Neuron (in vitro differentiated cells): ENCODE measurements around the gene HS1BP3.

Experiments used
- H2AFZ ChIP-seq: one replicate; pipeline ENCODE4 v1.6.1; 2013; ENCODE audit warnings: low read depth, mild to moderate bottlenecking, inconsistent platforms, low read length, moderate library complexity
- H3K27me3 ChIP-seq: one replicate; pipeline ENCODE4 v1.6.1; 2013; ENCODE audit warnings: low read length; ENCODE audit not compliant: insufficient read depth
- H3K36me3 ChIP-seq: one replicate; pipeline ENCODE4 v1.6.1; 2013; ENCODE audit warnings: low read length; ENCODE audit not compliant: insufficient read depth
- H3K4me1 ChIP-seq: one replicate; pipeline ENCODE4 v1.6.1; 2013; ENCODE audit warnings: low read length; ENCODE audit not compliant: insufficient read depth
- H3K4me3 ChIP-seq: 2 replicates; pipeline ENCODE4 v1.5.1; 2013; ENCODE audit warnings: mild to moderate bottlenecking, low read length, moderate library complexity
- H3K9me3 ChIP-seq: one replicate; pipeline ENCODE4 v1.6.1; 2013; ENCODE audit warnings: low read length

HS1BP3 gene

DNA sequence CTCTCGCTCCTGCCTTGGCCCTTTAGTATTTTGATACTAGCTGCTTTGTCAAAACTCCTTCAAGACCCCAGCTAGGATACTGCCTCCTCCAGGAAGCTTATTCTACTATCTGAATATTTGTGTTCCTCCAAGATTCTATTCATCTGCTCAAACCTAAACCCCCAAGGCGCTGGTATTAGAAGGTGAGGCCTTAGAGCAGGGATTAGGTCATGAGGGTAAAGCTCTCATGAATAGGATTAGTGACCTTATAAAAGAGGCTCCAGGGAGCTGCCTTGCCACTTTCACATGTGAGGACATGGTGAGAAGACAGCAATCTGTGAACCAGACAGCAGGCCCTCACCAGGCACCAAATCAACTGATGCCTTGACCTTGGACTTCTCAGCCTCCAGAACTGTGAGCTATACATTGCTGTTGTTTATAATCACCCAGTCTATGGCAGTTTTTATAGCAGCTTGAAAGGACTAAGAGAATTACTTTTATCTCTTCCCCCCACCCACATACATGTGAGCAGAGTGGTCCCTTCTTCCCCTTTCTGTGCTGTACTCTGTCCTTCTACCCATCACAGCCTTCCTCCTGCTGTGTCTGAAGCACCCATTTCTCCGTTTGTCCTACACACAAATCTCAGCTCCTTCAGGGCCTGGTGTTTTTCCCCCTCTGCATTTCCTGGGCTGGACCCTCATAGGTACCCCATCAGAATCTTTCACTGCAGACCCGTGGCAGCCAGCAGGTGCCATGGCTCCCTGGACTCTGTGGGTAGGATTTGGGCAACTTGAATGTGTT is 54.5 kb downstream of the HS1BP3 start:
- no peaks in the 10 kb centered on the region for H3K9me3 ChIP-seq
- H3K36me3 ChIP-seq, result no peaks in the 10 kb centered on the region
- H3K27me3 ChIP-seq, result peaks cover 7% of the 10 kb centered on the region
- no peak overlapping the region for H2AFZ ChIP-seq
- peaks cover 65% of the 10 kb centered on the region for H3K4me1 ChIP-seq
- H3K4me3 ChIP-seq, result no peak overlapping the region

DNA sequence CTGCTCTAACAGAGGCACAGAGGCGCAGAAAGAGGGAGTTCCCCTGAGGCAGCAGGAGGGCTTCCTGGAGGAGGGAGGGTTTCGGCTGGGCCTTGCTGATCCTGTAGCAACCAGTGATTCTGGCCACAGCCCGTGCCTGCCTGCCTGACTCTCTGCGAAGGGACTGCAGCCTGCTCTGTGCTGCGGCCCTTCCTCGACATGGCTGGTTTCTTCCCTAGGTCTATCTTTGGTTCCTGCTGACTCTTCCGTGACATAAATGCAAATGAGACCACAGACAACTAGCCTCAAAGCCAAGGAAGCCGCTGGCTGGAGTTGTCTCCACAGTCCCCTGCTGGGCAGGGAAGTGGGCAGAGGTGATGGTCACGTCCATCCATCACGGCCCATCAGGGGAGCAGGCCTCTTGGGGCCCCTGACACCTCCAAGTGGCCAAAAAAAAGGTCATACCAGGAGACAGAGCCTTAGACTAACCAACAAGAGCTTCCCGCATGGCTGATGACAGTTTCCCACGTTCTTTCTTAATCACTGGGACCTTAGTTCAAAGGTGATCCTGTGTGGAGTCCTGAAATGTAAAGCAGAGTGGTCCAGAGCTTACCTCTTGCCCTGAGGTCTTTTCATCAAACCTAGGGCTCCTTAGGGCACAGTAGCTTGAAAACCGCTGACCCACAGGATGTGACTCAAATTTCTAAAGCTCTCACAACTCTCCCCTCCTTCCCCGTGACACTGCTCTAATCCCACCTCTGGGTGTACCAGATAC is 55.3 kb downstream of the HS1BP3 start:
- no peak overlapping the region for H2AFZ ChIP-seq
- peaks cover 7% of the 10 kb centered on the region for H3K27me3 ChIP-seq
- H3K4me3 ChIP-seq, result no peak overlapping the region
- peaks cover 59% of the 10 kb centered on the region for H3K4me1 ChIP-seq
- no peaks in the 10 kb centered on the region for H3K36me3 ChIP-seq
- no peaks in the 10 kb centered on the region for H3K9me3 ChIP-seq

DNA sequence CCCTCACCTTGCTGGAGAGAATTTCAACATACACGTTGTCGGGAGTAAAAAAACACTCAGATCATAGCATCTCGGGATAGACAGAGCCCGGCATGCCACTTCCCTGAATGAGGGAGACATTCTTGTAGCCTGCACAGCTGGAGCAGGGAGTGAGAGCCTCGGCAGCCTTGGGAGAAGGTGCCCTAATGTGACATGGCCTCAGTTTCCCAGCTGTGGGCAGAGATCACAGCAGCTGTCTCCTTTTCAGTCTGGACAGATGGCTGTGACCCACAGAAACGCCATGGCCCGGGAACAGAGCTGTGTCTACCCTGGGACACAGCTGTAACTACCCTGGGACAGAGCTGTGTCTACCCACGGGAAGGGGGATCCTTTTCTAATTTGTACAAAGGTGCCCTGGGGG is 55.9 kb downstream of the HS1BP3 start:
- no peaks in the 10 kb centered on the region for H3K36me3 ChIP-seq
- H3K9me3 ChIP-seq, result no peaks in the 10 kb centered on the region
- H2AFZ ChIP-seq, result no peak overlapping the region
- peaks cover 7% of the 10 kb centered on the region for H3K27me3 ChIP-seq
- H3K4me3 ChIP-seq, result no peak overlapping the region
- peaks cover 54% of the 10 kb centered on the region for H3K4me1 ChIP-seq

GRCh38 chr2:20594048-20594750 is 56.7 kb downstream of the HS1BP3 start:
- Histone ChIP-seq H3K36me3 (no peaks in the 10 kb centered on the region), H3K9me3 (no peaks in the 10 kb centered on the region), H3K4me1 (peaks cover 46% of the 10 kb centered on the region), H3K27me3 (peaks cover 7% of the 10 kb centered on the region), H2AFZ (no peak overlapping the region), H3K4me3 (no peak overlapping the region)

DNA sequence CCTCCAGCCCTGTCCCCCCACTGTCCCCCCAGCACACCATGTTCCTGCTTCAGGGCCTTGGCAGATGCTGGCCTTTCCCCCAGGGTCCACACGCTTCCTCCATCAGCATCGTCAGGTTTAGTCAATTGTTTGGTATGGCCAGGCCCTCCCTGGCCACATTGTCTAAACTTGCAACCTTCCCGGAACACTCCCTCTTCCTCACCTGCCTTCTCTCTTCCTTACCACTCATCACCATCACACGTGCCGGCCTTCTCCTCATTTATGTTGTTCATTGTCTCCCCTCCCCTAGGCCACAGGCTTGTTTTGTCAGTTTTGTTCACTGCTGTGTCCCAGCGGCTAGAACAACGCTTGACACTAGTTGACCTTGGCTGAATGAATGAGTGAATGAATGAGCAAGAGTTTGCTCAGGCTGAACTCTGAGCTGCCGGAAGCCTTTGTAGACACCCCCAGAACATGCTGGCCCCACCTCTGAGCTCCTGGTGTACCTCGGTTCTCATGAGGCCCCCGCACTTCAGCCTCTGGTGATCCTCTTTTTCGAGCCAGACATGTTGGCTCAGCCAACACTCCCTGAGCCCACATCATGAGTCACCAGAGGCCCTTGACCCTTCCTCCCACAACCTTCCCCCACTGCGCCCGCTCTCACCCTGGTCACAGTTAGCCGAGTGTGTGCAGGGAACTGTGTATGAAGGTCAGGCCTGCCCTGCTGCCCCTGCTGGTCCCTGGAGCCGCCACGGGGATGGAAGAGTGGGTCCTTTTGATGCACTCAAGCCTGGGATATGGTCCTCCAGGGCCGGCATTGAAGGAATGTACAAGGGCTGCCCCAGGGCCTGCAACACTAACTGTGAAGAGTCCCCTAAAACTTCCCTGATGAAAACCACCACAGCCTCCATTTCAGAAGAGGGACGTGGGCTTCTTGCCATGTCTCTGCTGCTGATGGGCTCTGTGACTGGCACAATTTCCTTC is 57.5 kb downstream of the HS1BP3 start:
- H3K27me3 ChIP-seq, result peaks cover 7% of the 10 kb centered on the region
- H3K36me3 ChIP-seq, result no peaks in the 10 kb centered on the region
- no peak overlapping the region for H2AFZ ChIP-seq
- H3K9me3 ChIP-seq, result no peaks in the 10 kb centered on the region
- no peak overlapping the region for H3K4me3 ChIP-seq
- peaks cover 42% of the 10 kb centered on the region for H3K4me1 ChIP-seq

DNA sequence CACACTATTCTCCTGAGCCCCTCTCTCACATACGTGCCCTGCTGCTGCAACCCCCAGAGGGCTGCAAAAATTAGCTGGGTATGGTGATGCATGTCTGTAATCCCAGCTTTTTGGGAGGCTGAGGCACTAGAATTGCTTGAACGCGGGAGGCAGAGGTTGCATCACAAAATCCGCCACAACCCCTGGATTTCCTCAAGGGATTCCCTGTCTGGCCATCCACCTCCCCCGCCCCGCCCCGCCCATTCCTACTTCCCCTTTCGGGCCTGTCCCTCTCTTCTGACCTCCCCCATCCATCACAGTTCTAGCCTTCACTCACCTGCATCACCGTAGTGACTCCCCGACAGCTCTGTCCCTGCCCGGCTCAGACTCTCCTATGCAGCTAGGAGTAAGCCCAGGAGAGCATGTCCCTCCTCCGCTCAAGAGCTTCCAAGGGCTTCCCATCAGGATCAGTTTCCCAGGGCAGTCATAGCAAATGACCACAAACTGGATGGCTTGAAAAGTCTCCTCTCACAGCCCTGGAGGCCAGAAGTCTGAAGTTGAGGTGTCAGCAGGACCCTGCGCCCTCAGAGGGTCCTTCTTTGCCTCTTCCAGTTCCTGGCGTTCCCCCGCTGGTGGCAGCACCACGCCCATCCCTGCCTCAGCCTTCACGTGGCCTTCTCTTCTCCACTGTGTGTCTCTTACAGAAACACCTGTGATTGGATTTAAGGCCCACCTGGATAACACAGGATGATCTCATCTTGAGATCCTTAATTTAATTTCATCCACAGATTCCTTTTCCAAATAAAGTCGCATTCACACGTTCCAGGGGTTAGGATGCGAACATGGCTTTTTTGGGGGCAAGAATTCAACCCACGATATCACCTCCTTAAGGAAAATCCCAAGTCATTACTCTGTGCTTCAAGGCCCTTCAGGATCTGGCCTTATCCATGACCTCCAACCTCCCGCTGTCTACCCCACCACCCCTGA is 58.5 kb downstream of the HS1BP3 start:
- Histone ChIP-seq H2AFZ (no peak overlapping the region), H3K36me3 (no peaks in the 10 kb centered on the region), H3K27me3 (peaks cover 7% of the 10 kb centered on the region), H3K4me3 (no peak overlapping the region), H3K9me3 (no peaks in the 10 kb centered on the region), H3K4me1 (peaks cover 33% of the 10 kb centered on the region)

- H3K9me3 ChIP-seq, result no peaks in the 10 kb centered on the region
- peaks cover 7% of the 10 kb centered on the region for H3K27me3 ChIP-seq
- H3K36me3 ChIP-seq, result no peaks in the 10 kb centered on the region
- no peak overlapping the region for H3K4me3 ChIP-seq
- H3K4me1 ChIP-seq, result peaks cover 18% of the 10 kb centered on the region
- H2AFZ ChIP-seq, result no peak overlapping the region
These were observed 60.0 kb downstream of the HS1BP3 start for GRCh38 chr2:20590704-20591515.

GRCh38 chr2:20589975-20590703 is 60.8 kb downstream of the HS1BP3 start:
- Histone ChIP-seq H2AFZ (no peak overlapping the region), H3K9me3 (no peaks in the 10 kb centered on the region), H3K4me3 (no peak overlapping the region), H3K27me3 (peaks cover 7% of the 10 kb centered on the region), H3K4me1 (peaks cover 11% of the 10 kb centered on the region), H3K36me3 (no peaks in the 10 kb centered on the region)

DNA sequence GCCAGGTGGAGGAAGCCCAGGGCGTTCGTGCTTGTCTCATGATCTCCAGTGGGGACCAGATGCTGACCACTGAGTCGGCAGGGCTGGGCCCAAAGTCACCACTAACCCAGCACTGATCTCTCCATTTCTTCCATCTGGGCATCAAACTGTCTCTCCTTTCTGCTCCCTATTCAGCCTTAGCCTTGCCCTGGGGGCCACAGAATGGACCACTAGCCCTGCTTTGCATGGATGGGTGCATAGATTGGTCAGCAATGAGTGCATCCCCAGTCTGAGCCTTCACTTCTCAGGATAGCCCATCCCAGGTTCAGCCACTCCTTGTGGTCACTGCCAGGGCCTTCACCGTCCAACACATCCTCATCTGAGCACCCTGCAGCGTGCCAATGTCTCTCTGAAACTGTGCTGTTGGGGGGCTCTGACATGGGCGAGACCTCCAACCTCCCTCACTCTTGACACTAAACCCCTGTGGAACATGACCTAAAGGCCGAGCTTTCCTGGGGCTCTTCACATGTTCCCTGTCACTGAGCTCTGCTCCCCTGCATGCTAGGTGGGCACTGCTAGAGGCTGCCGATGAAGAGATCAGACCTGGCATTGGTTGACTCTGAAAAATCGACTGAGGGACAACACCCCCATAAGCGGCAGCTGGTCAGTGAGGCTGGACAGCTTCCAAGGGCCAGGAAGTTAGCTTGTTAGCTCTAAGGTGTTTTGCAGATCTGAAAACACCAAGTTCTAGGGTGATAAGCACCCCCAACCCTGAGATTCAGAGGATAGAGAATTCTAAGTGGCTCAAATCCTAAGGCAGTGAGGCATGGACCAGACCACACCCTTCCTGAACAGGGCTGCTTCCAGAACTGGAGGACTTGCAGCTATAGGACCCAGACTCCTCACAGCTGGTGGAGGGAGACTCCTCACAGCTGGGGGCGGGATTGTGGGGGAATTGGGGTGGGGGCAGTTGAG is 61.7 kb downstream of the HS1BP3 start:
- H3K4me3 ChIP-seq, result no peak overlapping the region
- H3K4me1 ChIP-seq, result peaks cover 16% of the 10 kb centered on the region
- H3K36me3 ChIP-seq, result no peaks in the 10 kb centered on the region
- H2AFZ ChIP-seq, result no peak overlapping the region
- no peaks in the 10 kb centered on the region for H3K9me3 ChIP-seq
- peaks cover 5% of the 10 kb centered on the region for H3K27me3 ChIP-seq
